Activated CD4-positive, alpha-beta T cell treated with anti-CD3 and anti-CD28 coated beads for 4 hours (primary cell): Measurements from ENCODE around the gene ZFAND6.
"Not testable (repeated sequence)": the region's sequence is repeated elsewhere in the genome, so short reads cannot be mapped to it uniquely, and the experiment has no call there.

ENCODE experiments used
- DNase-seq, 2 donors: peaks; one replicate each; pipeline ENCODE4 v3.0.0-alpha.2; 2020

Gene ZFAND6

DNA sequence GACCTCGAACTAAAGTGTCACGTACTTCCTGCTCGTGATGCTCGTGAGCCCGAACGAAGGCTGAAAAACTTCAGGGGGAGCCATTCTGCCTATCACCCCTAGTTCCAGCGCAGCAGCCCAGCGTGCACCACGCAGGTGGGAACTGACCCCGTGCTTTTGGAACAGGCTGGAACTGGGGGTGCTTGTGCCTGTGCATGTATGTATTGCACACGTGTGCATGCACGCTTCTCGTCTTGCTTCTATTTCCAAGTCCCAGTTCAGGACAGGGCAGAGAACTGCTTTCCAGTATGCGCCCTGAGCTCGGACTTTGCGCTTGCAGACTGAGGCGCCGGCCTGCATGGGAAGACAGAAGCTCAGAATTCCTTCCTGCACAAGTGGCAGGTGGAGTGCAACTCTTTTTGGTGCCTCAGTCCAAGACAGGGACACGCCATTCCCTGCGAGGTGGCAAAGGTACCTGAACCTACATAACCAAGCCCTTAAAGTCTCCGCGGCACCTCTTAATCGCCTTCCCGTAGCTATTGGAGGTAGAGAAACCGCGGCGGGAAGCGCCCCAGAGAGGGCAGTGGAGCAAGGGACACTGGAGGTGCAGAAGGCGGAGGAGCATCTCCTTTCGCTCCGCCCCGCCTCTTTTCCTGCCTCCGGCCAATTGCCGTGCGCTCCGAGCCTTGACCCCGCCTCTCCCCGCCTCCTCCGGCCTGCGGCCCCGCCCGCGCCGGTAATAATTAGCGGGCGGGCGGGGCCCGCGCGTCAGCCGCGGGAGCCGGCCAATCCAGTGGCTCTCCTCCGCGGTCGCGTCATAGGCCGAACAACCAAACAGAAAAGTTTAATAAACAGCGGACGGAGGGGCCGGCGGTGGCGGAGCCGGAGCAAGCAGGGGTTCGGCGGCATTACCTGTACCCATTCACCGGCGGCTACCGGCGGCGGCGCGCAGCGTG, at the start of gene ZFAND6:
ZFAND6 (plus strand) TSS at position 826 of the 935 bp plus-strand sequence. CDS start 60,669 bp downstream, outside the sequence.
- DNase-seq: peak; percentile 93 to 94

DNA sequence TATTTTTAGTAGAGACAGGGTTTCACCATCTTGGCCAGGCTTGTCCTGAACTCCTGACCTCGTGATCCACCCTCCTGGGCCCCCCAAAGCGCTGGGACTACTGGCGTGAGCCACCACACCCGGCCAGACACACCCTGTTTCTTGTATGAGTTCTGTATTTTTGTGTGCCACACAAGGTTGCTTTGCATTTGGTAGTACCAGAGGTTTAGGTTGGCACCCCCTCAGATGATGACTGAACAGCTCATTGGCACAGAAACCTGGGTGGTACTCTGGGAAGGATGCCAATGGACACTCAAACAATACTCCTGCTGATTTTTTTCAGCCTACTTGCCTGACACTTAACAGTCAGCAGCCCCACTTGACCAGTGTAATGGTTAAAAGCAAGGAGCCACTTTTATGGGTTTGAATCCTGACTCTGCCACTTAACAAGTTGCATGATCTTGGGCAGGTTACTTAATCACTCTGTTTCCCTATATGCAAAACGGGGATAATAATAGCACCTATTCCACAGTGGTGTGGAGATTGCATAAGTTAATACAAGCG, 49.3 kb upstream of the ZFAND6 start:
- no peak for DNase-seq

DNA sequence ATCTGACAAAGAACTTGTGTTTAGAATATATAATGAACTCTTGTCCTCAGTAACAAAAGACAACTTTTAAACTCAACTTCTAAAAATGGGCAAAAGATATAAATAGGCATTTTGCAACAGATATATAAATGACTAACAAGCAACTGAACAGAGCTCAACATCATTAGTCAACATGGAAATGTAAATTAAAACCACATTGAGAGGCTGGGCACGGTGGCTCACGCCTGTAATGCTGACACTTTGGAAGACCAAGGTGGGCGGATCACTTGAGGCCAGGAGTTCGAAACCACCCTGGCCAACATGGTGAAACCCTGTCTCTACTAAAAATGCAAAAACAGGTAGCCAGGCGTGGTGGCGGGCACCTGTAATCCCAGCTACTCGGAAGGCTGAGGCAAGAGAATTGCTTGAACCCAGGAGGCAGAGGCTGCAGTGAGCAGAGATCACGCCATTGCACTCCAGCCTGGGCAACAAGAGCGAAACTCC, 48.4 kb upstream of the ZFAND6 start:
- DNase-seq: not testable (repeated sequence)

DNA sequence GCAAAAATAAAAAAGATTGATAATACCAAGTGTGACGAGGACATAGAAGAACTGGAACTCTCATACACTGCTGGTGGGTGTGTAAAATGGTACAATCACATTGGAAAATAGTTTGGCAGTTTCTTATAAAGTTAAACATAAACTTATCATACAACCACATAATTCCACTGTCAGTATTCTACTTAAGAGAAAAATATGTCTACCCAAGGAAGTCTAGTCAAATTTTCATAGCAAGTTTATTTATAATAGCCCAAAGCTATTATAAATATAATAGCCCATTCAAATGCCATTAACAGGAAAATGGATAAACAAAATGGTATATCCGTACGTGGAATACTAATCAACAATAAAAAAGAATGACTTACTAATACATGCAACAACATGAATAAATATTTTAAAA, 47.9 kb upstream of the ZFAND6 start:
- no peak for DNase-seq

DNA sequence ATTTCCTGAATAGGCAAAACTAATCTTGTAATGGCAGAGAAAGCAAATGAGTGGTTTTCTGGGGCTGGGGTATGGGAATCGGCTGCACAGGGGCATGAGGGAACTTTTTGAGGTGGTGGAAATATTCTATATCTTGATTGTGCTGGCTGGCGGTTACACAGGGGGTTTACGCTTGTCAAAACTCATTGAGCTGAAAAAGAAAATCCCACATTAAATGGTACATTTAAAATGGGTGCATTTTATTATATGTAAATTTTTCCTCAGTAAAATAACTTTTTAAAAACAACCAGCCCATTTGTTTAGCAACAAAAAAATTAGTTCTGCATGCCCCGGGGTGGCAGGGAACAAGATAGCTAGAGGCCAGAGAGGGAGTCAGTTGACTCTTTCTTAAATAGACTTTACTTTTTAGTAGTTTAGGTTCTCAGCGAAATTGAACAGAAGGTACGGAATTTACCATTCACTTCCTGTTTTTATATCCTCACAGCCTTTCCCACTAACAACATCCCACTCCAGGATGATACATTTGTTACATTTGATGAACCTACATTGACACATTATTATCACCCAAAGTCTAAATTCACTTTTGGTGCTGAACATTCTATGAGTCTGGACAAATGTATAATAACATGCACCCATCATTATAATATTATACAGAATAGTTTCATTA, 47.3 kb upstream of the ZFAND6 start:
- DNase-seq: no peak

DNA sequence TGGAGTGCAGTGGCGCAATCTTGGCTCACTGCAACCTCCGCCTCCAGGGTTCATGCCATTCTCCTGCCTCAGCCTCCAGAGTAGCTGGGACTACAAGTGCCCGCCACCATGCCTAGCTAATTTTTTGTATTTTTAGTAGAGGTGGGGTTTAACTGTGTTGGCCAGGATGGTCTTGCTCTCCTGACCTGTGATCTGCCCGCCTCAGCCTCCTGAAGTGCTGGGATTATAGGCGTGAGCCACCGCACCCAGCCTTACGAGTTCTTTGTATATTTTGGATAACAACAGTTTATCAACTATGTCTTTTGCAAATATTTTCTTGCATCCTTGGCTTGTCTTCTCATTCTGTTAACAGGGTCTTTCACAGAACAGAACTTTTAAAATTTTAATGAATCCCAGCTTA, 45.3 kb upstream of the ZFAND6 start:
- DNase-seq: not testable (repeated sequence)

DNA sequence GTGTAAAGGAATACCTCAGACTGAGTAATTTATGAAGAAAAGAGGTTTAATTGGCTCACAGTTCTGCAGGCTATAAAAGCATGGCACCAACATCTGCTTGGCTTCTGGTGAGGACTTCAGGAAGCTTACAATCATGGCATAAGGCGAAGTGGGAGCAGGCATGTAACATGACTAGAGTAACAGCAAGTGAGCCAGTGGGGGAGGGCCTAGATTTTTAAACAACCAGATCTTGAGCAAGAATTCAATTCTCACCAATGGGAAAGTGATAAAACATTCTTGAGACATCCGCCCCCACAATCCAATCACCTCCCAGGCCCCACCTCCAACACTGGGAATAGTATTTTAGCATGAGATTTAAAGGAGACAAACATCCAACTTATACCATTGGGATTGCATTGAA, 44.3 kb upstream of the ZFAND6 start:
- DNase-seq: no peak

DNA sequence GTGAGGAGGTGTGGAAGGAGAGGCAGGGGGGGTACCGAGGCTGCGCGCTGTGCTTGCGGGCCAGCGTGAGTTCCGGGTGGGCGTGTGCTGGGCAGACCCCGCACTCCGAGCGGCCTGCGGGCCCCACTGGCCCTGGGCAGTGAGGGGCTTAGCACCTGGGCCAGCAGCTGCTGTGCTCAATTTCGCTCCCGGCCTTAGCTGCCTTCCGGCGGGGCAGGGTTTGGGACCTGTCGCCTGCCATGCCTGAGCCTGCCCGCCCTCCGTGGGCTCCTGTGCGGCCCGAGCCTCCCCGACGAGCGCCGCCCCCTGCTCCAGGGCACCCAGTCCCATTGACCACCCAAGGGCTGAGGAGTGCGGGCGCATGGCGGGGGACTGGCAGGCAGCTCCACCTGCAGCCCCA, 43.0 kb upstream of the ZFAND6 start:
- not testable (repeated sequence) for DNase-seq

DNA sequence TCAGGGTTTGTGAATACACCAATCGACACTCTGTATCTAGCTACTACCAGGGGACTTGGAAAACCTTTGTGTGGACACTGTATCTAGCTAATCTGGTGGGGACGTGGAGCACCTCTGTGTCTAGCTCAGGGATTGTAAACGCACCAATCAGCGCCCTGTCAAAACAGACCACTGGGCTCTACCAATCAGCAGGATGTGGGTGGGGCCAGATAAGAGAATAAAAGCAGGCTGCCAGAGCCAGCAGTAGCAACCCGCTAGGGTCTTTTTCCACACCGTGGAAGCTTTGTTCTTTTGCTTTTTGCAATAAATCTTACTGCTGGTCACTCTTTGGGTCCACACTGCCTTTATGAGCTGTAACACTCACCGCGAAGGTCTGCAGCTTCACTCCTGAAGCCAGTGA, 42.3 kb upstream of the ZFAND6 start:
- DNase-seq: not testable (repeated sequence)

DNA sequence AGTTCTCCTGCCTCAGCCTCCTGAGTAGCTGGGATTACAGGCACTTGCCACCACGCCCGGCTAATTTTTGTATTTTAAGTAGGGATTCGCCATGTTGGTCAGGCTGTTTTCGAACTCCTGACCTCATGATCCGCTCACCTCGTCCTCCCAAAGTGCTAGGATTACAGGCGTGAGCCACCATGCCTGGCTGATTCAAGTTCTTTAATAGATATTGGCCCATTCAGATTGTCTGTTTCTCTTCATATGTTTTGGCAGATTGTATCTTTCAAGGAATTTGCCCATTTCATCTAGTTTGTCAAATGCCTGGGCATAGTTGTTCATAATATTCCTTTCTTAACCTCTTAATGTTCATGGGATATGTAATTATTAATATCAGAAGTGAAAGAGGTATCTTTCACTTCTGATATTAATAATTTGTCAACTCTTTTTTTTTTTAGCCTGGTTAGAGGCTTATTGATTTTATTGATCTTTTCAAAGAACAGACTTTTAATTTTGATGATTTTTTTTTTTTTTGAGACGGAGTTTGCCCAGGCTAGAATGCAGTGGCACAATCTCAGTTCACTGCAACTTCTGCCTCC, 40.2 kb upstream of the ZFAND6 start:
- DNase-seq: no peak

DNA sequence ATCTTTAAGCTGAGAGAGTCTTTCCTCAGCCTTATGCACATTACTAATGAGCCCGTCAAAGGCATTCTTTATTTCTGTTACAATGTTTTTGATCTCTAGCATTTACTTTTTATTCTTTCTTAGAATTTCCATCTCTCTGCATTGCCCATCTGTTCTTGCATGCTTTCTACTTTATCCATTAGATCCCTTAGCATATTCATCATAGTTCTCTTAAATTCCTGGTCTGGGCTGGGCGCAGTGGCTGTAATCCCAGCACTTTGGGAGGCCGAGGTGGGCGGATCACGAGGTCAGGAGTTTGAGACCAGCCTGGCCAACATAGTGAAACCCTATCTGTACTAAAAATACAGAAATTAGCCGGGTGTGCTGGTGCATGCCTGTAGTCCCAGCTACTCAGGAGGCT, 39.3 kb upstream of the ZFAND6 start:
- not testable (repeated sequence) for DNase-seq

DNA sequence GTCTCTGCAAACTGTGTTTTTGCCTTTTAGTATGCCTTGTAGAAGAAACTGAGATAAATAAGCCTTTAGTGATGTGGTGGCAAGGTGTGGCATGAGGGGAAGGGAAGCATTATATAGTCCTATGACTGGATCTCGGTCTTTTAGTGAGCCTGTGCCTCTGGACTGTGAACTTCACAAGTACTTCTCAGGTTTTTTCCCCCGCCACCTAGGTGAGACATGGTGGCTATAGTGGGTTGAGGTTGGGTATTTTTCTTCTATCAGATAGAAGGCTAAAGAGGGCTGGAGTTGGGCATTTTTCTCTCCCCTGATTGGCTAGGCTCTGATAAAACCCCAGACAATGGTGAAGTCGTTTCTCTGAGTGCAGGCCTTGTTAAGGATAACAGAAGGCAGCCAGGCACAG, 38.7 kb upstream of the ZFAND6 start:
- no peak for DNase-seq

DNA sequence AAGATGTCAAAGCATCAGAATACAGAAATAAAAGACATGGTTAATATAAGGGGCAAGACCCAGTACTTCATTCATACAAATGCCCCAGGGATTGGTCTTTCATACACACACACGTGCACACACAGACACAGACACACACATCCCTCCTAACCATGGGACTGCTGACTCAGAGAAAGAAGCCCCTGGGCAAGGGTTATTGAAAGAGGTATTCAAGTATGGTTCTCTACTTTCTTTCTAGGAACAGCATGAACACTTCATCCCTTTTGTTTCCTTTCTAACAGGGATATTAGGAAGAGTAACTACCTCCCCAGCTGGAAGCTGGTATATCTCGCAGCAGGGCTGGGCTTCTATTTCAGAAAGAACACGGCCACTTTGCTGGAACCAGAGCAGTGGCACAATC, 33.2 kb upstream of the ZFAND6 start:
- DNase-seq: no peak

DNA sequence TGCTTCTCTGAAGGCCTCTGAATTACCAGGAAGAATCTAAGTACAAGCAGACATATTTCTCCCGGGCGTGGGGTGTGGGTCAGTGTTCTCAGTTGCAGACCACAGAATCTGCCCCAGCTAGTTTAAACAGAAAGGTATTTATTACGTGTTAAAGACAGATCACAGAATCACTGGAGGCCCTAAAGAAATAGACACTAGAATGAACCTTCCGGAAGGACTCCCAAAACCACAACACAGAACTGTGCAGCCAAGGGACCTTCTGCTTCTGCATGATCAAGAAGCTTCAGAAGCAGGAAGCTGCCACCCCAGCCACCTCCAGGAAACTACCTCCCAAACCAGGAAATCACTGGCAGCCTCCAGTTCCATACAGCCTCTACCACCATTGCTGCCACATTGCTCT, 32.7 kb upstream of the ZFAND6 start:
- DNase-seq: no peak

DNA sequence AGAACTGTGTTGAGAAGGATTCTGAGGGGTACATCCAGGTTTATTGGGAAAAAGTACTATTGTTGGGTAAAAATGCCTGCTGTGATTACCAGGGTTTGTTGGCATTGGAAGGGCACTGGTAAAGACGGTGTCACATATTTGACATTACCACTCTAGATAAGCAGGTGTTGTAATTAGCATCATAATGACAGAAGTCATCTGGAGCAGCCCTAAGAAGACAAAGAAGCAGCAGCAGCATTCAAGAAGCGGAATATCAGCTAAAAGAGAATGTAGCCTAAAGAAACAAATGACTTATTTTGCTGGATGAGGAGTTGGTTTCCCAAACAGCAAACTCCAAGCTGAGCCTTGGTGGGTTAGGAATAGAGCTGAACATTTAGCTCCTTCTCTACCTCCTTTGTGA, 30.5 kb upstream of the ZFAND6 start:
- DNase-seq: no peak

DNA sequence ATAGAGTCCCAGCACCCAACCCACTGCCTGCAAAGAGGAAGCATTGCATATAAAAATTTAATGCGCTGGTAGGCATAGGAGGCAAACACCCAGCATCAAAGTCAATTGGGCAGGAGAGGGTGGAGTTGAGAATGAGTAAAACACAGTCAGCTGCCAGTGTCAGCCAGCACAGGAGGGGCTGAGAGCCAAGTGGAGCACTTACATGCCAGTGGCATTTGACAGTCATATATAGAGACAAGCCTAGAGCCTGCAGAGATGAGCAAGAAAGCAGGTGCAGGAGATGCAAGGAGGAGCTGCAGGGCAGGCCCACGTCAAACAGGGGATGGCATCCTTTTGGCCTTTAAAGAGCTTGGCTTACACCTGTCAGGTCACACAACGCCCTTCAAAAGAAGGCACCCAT, 27.6 kb upstream of the ZFAND6 start:
- no peak for DNase-seq

DNA sequence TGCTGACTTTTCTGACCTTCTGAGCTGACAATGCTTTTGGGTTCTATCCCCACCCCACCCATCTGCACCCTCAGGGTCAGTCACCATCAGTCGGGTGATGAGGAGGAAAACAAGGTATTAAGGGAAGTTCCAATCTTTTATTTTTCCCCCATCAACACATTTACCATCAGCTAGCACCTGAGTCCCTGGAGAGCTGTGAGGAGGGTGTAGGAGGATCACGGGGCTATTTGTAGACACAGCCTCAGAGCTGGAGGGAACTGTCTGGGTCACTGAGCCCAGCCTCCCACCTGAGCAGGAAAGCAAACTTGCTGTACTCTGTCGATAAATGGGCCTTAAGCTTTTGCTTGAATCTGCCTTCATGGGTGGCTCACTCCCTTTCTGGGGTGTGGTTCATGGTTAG, 24.8 kb upstream of the ZFAND6 start:
- no peak for DNase-seq

DNA sequence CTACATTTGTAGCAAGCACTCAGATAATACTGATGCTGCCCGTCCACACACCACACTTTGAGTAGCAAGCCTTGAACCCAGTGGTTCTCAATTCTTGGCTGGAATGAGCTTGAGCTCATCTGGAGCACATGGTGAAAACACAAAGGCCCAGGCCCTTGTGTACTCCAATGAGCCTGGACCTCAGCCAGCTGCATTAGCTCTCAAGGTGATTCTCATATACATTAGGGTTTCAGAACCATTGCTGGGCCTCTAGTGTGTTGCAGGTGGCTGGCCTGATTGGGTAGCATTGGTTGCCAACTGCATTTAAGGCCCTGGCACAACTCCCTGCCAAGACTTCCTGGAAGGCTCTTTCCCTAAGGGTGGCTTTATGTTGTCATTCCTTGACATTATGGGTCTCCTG, 23.4 kb upstream of the ZFAND6 start:
- no peak for DNase-seq

DNA sequence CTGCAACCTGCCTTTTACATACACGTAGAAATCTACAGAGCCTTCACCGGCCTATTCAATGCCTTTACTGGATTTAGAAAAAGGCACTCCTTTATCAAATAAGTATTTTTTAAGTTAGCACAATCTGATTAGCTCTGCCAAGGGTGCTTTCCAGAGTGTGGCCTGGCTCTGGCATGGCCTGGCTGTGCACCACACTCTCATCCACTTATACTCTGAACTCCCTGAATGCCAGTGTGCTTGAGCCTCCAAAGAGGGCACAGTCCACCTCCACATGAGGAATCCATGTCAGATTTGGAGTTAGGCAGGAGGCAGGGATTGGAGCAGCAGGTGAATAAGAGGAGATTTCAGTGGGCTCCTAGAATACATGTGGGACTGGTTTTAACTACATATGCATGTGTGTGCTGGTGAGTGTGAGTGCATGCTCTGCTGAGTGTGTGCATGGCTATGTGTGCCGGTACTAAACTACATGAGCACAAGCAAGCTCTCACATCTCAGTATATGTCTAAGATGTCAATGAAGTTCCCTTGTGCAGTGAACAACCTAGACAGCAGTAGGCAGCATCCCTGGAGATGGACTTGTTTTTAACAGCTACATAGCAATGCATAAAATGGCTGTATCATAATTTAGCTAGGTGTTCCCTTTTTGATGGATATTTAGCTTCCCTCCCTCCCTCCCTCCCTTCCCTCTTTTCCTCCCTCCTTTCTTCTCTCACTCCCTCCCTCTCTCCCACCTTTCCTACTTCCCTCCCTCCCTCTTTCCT, 17.8 kb upstream of the ZFAND6 start:
- no peak for DNase-seq

DNA sequence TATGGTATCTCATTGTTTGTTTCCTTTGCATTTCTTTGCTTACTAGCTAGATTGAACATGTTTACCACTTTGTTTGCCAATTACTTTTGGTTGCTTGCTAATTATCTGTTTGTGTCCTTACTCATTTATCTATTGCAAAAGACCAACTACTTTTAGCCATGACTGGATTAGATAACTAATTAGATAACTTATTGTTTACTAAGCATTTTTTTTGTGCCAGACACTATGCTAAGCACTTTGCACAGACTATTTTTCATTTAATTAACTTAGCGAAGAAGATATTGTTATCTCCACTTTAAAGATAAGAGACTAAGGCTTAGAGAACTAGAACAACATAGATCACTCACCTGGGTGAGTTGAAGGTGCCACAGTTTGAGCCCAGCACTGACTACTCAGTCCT, 16.9 kb upstream of the ZFAND6 start:
- DNase-seq: no peak

DNA sequence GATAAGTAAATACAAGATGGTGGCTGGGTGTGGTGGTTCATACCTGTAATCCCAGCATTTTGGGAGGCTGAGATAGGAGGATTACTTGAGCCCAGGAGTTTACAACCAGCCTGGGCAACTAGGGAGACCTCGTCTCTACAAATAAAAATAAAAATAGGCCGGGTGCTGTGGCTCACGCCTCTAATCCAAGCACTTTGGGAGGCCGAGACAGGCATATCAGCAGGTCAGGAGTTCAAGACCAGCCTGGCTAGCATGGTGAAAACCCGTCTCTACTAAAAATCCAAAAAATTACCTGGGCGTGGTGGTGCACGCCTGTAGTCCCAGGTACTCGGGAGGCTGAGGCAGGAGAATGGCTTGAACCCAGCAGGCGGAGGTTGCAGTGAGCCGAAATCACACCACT, 14.3 kb upstream of the ZFAND6 start:
- DNase-seq: not testable (repeated sequence)

DNA sequence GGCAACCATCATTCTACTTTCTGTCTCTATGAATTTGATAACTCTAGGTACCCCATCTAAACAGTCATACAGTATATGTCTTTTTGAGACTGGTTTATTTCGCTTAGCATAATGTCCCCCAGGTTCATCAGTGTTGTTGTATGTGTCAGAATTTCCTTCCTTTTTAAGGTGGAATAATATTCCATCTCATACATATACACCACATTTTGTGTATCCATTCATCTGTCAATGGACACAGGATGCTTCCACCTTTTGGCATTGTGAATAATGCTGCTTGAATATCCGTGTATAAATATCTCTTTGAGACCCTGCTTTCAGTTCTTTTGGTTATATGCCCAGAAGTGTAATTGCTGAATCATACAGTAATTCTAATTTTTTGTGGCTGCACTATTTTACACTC, 10.4 kb upstream of the ZFAND6 start:
- DNase-seq: no peak
